AG04450 (cell line): ENCODE results near the gene ALG5. TPM values are rescaled to one million over a fixed set of nuclear protein-coding genes. Genes with fewer than 3 reads are reported as not detected.

Experiments used
- CTCF ChIA-PET: fragments of 300-600, 350-600 bp; formaldehyde crosslinking; extraction: SDS; loops from one replicate; lab custom pipeline; 2022; ENCODE audit warnings: antibody characterized with exemption, inconsistent platforms; lab: Charles Lee
- POLR2A ChIA-PET: fragments of 350-600 bp; formaldehyde crosslinking; extraction: SDS; loops from one replicate; lab custom pipeline; 2021; ENCODE audit warnings: antibody characterized with exemption, inconsistent platforms; lab: Yijun Ruan, JAX
- DNase-seq: peaks from one replicate; pipeline ENCODE4 v3.0.0-alpha.2; 2011; ENCODE audit warnings: low read depth, low spot score
- H3K27ac ChIP-seq: one replicate; pipeline ENCODE4 v1.5.1; 2012; ENCODE audit warnings: low read depth, low read length, control low read depth
- H3K27me3 ChIP-seq: one replicate; pipeline ENCODE4 v1.6.0; 2012; ENCODE audit warnings: low read length; ENCODE audit not compliant: control insufficient read depth, insufficient read depth
- H3K4me3 ChIP-seq: 2 replicates; pipeline ENCODE4 v1.5.1; 2011; ENCODE audit warnings: mild to moderate bottlenecking, low read depth, low read length, control low read depth
- H3K9me3 ChIP-seq: 2 replicates; pipeline ENCODE4 v1.5.1; 2012; ENCODE audit warnings: low read length; ENCODE audit not compliant: control insufficient read depth, insufficient read depth
- CTCF ChIP-seq: IDR thresholded peaks from 2 replicates; pipeline ENCODE4 v1.5.1; 2011; ENCODE audit warnings: low read depth, low read length, control low read depth, inconsistent platforms
- polyA minus RNA-seq: library from RNA; depleted of rRNA, polyadenylated mRNA; stranded (reverse); fragments of >200 nt; gene quantifications from 2 replicates; pipeline ENCODE4 v1.2.3, GENCODE V29; 2011; rRNA and poly(A)+ RNA removed
- polyA plus RNA-seq: library from polyadenylated mRNA; depleted of rRNA; stranded (reverse); fragments of >200 nt; gene quantifications from 2 replicates; pipeline ENCODE4 v1.2.3, GENCODE V29; 2011; rRNA removed

ALG5 gene, protein sequence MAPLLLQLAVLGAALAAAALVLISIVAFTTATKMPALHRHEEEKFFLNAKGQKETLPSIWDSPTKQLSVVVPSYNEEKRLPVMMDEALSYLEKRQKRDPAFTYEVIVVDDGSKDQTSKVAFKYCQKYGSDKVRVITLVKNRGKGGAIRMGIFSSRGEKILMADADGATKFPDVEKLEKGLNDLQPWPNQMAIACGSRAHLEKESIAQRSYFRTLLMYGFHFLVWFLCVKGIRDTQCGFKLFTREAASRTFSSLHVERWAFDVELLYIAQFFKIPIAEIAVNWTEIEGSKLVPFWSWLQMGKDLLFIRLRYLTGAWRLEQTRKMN
- polyA plus RNA-seq (36.4 and 51.6 TPM in 2 replicates), polyA minus RNA-seq (8.2 and 13.6 TPM in 2 replicates)

DNA sequence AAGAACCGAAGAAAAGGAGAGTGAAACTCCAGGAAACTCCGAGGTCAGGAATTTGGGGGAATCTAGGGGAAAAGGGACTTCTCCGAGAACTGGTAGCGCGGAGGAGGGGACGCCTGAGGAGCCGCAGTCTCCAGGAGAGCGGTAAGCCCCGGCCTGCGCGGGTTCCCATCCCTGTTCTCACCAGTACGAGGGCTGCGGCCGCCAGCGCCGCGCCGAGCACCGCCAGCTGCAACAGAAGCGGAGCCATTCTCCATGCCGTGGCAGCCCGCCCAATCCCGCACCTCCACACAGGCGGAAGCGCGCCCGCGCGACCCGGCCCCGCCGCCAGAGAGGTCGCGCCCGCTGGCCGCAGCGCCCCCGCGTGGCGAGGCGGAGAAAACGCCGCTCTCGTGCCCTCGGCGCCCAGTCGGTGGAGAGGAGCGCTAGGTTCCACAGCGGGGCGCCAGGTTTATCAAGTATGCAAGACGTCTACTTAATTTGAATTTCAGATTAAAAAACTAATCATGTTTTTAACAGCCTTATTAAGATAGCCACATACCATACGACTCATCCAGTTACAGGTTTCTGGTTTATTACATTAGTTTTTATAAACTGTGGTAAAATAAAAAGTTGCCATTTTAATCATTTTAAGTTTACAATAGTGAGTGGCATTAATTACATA, at the start of gene ALG5:
ALG5 (minus strand) TSS at position 287 of the 661 bp plus-strand sequence; CDS start at position 247, 40 bp downstream.
- CTCF ChIA-PET: interaction anchor here (0.6 to 3.3 kb wide), 11 partner anchors 10 to 653 kb away, joined by 3 to 11 read pairs (median 6); partner anchors contain the start of gene SPART
- peak within 1 kb of the TSS; percentile 99 for H3K27ac ChIP-seq
- TF ChIP-seq CTCF: peak; percentile 66
- no peaks in the 10 kb centered on the region for H3K27me3 ChIP-seq
- H3K9me3 ChIP-seq: no peaks in the 10 kb centered on the region; the same call in 1 of the 2 replicates
- POLR2A ChIA-PET: interaction anchor here (0.8 kb wide), 1 partner anchor 618 kb away, joined by 5 read pairs; no protein-coding TSS in a partner anchor
- peak within 1 kb of the TSS; percentile 96 for H3K4me3 ChIP-seq
- peak; percentile 57 for DNase-seq

DNA sequence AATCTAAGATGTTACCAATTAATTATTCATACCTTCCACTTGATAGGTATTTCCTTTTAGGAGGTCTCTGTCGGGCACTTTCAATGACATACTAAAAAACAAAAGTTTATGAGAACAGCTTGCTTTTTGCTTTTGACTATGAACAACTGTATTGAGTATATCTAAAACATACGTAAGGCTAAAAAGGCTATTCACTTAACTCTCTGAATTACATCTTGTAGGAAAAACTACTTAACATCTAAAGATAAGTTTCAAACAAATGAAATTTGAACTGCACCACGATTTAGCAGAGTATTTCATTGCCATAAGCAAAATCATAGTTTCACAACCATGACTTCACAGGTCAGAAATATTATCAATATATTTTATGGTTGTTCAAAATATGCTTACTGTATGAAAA, 48.7 kb upstream of the ALG5 start:
- Histone ChIP-seq H3K4me3 (no peak overlapping the region), H3K27ac (no peak overlapping the region), H3K27me3 (no peaks in the 10 kb centered on the region), H3K9me3 (no peaks in the 10 kb centered on the region)
- ChIA-PET POLR2A (no interaction called here), CTCF (interaction anchor here (1.0 kb wide), 2 partner anchors 20 to 555 kb away, joined by 3 to 6 read pairs; no protein-coding TSS in a partner anchor)
- DNase-seq: no peak
- no peak for TF ChIP-seq CTCF

DNA sequence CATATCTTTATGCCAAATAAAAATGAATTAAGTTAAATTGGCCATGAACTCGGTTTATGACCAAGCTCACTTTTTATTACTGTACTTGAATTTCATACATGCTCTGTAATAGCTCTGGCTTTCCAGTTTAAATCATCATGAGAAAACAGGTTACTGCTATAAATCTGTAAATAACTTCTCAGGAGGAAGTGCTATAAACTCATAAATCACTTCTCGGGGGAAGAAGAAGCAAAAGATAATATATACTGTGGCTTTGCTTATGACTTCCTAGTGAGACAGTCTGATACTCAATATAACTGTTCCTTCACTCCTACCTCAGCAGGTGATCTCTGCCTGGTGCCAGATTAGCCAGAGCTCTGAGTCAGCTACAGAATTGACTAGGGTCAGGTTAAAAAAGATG, 47.9 kb upstream of the ALG5 start:
- H3K27me3 ChIP-seq: no peaks in the 10 kb centered on the region
- H3K4me3 ChIP-seq: no peak overlapping the region
- no peak overlapping the region for H3K27ac ChIP-seq
- CTCF ChIA-PET: interaction anchor here (0.8 to 1.0 kb wide), 4 partner anchors 20 to 556 kb away, joined by 3 to 6 read pairs (median 4); partner anchors contain the start of gene EXOSC8
- POLR2A ChIA-PET: no interaction called here
- H3K9me3 ChIP-seq: no peaks in the 10 kb centered on the region
- no peak for TF ChIP-seq CTCF
- no peak for DNase-seq

- Histone ChIP-seq H3K27me3 (no peaks in the 10 kb centered on the region), H3K27ac (no peak overlapping the region), H3K4me3 (no peak overlapping the region), H3K9me3 (no peaks in the 10 kb centered on the region)
- no peak for TF ChIP-seq CTCF
- POLR2A ChIA-PET: no interaction called here
- no peak for DNase-seq
- CTCF ChIA-PET: interaction anchor here (1.0 kb wide), 1 partner anchor 46 kb away, joined by 4 read pairs; the partner anchor contains the start of gene EXOSC8
Observed at GRCh38 chr13:37046062-37046461, 46.9 kb upstream of the ALG5 start.
